Neural progenitor cell (in vitro differentiated cells): ENCODE data around the gene SLC27A5.
A peak's percentile ranks its signal among the peaks of the same experiment; 100 is the strongest.

Experiments
- CTCF ChIP-seq: fragments of 200-600 bp; sonication (generic); IDR thresholded peaks from 2 replicates; pipeline ENCODE4 v1.5.1; 2017; ENCODE audit warnings: antibody characterized with exemption, mild to moderate bottlenecking
- EZH2phosphoT487 ChIP-seq: fragments of 200-600 bp; sonication (generic); IDR thresholded peaks from 2 replicates; pipeline ENCODE4 v1.6.1; 2017; ENCODE audit warnings: antibody characterized with exemption

GRCh38 chr19:58519355-58520256 is 7.8 kb upstream of the SLC27A5 start, which contains the start of gene ZBTB45:
- TF ChIP-seq CTCF (peak; percentile 74), EZH2phosphoT487 (peak; percentile 30)
